ENCODE measurements around the gene FGG.
A peak's percentile ranks its signal among the peaks of the same experiment; 100 is the strongest.

- peak; percentile 76 for TF ChIP-seq CTCF (IDR thresholded peaks at IDR 0.05)
- no peak for TF ChIP-seq ZFX (IDR thresholded peaks at IDR 0.05; ENCODE audit: borderline replicate concordance)
These were observed 10.1 kb upstream of the FGG start for GRCh38 chr4:154622598-154622997.

All from 22Rv1 (cell line).